Body of pancreas (tissue), 4 donors: ENCODE results near the gene PDE6B.

ENCODE experiments used
- POLR2A ChIP-seq, 3 donors: fragments of 450-650 bp; IDR thresholded peaks; one replicate each; pipeline ENCODE4 v1.6.1; 2016; ENCODE audit warnings: antibody characterized with exemption in 3 of 3, mild to moderate bottlenecking in 2 of 3
- TF ChIP-seq, protein P1 (sequence below), 7 experiments: fragments of 450-650 bp in 4 of 7; fragments of 200-600 bp in 3 of 7; sonication (generic) in 3 of 7; IDR thresholded peaks; one replicate each; pipeline ENCODE4 v1.5.1; 2016 to 2019; ENCODE audit warnings: antibody characterized with exemption in 7 of 7

GRCh38 chr4:589219-589963 is 36.0 kb upstream of the PDE6B start:
- TF ChIP-seq, protein P1, sequence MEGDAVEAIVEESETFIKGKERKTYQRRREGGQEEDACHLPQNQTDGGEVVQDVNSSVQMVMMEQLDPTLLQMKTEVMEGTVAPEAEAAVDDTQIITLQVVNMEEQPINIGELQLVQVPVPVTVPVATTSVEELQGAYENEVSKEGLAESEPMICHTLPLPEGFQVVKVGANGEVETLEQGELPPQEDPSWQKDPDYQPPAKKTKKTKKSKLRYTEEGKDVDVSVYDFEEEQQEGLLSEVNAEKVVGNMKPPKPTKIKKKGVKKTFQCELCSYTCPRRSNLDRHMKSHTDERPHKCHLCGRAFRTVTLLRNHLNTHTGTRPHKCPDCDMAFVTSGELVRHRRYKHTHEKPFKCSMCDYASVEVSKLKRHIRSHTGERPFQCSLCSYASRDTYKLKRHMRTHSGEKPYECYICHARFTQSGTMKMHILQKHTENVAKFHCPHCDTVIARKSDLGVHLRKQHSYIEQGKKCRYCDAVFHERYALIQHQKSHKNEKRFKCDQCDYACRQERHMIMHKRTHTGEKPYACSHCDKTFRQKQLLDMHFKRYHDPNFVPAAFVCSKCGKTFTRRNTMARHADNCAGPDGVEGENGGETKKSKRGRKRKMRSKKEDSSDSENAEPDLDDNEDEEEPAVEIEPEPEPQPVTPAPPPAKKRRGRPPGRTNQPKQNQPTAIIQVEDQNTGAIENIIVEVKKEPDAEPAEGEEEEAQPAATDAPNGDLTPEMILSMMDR (IDR thresholded peaks at IDR 0.05), result no peak
- no peak for TF ChIP-seq POLR2A (IDR thresholded peaks at IDR 0.05)
